ENCODE data around the gene CDH13. TPM values are rescaled to one million over a fixed set of nuclear protein-coding genes. Genes with fewer than 3 reads are reported as not detected.
A peak's percentile ranks its signal among the peaks of the same experiment; 100 is the strongest.

Gene CDH13
- total RNA-seq, 2 donors from 2014 or later: 4.1 to 7.1 TPM

GRCh38 chr16:83762141-83762991 is 1135.6 kb downstream of the CDH13 start:
- DNase-seq: no peak
- no peak for ATAC-seq
- intact Hi-C loops (cut with DNase I, micrococcal nuclease): no loop called here

GRCh38 chr16:83762992-83763358 is 1136.2 kb downstream of the CDH13 start:
- DNase-seq: no peak
- intact Hi-C loops (cut with DNase I, micrococcal nuclease): no loop called here
- no peak for ATAC-seq

GRCh38 chr16:83768986-83769385 is 1142.2 kb downstream of the CDH13 start:
- DNase-seq (no peak), ATAC-seq (no peak)
- intact Hi-C loops (cut with DNase I, micrococcal nuclease): no loop called here

- DNase-seq (no peak), ATAC-seq (no peak)
- intact Hi-C loops (cut with DNase I, micrococcal nuclease): no loop called here
Observed at GRCh38 chr16:83769397-83770008, 1142.7 kb downstream of the CDH13 start.

GRCh38 chr16:83771306-83771942 is 1144.7 kb downstream of the CDH13 start:
- ATAC-seq (no peak), DNase-seq (peak in 1 of 2 donors; percentile 10)
- intact Hi-C loops (cut with DNase I, micrococcal nuclease): no loop called here

- DNase-seq (no peak), ATAC-seq (no peak)
- intact Hi-C loops (cut with DNase I, micrococcal nuclease): no loop called here
Observed at GRCh38 chr16:83772806-83773205, 1146.0 kb downstream of the CDH13 start.

- DNase-seq (no peak), ATAC-seq (no peak)
- intact Hi-C loops (cut with DNase I, micrococcal nuclease): no loop called here
Observed at GRCh38 chr16:83774066-83774465, 1147.3 kb downstream of the CDH13 start.

GRCh38 chr16:83776944-83777343 is 1150.2 kb downstream of the CDH13 start:
- no peak for DNase-seq
- intact Hi-C loops (cut with DNase I, micrococcal nuclease): no loop called here
- no peak for ATAC-seq

- no peak for DNase-seq
- ATAC-seq: no peak
- intact Hi-C loops (cut with DNase I, micrococcal nuclease): no loop called here
Observed at GRCh38 chr16:83779886-83780285, 1153.1 kb downstream of the CDH13 start.

- ATAC-seq (no peak), DNase-seq (no peak)
- intact Hi-C loops (cut with DNase I, micrococcal nuclease): no loop called here
Observed at GRCh38 chr16:83785455-83785854, 1158.7 kb downstream of the CDH13 start.

GRCh38 chr16:83789642-83790401 is 1163.1 kb downstream of the CDH13 start:
- no peak for DNase-seq
- intact Hi-C loops (cut with DNase I, micrococcal nuclease): no loop called here
- ATAC-seq: no peak

GRCh38 chr16:83791916-83792315 is 1165.1 kb downstream of the CDH13 start:
- intact Hi-C loops (cut with DNase I, micrococcal nuclease): no loop called here
- no peak for DNase-seq
- no peak for ATAC-seq

- DNase-seq (no peak), ATAC-seq (no peak)
- intact Hi-C loops (cut with DNase I, micrococcal nuclease): no loop called here
Observed at GRCh38 chr16:83792391-83792790, 1165.6 kb downstream of the CDH13 start.

- ATAC-seq: no peak
- DNase-seq: no peak
- intact Hi-C loops (cut with DNase I, micrococcal nuclease): no loop called here
Observed at GRCh38 chr16:83793179-83793578, 1166.4 kb downstream of the CDH13 start.

- intact Hi-C loops (cut with DNase I, micrococcal nuclease): no loop called here
- DNase-seq: no peak
- ATAC-seq: no peak
Observed at GRCh38 chr16:83794860-83795554, 1168.2 kb downstream of the CDH13 start.

- peak in 1 of 2 donors; percentile 15 for DNase-seq
- ATAC-seq: peak; percentile 82
- intact Hi-C loops (cut with DNase I, micrococcal nuclease): no loop called here
Observed at GRCh38 chr16:83797013-83797412, 1170.2 kb downstream of the CDH13 start.

- no peak for ATAC-seq
- intact Hi-C loops (cut with DNase I, micrococcal nuclease): no loop called here
- no peak for DNase-seq
Observed at GRCh38 chr16:83799336-83799735, 1172.6 kb downstream of the CDH13 start.

- intact Hi-C loops (cut with DNase I, micrococcal nuclease): no loop called here
- ATAC-seq: no peak
- DNase-seq: no peak
Observed at GRCh38 chr16:83802135-83802534, 1175.4 kb downstream of the CDH13 start.
